ENCODE measurements around the gene DNAJB2.
A peak's percentile ranks its signal among the peaks of the same experiment; 100 is the strongest.

DNAJB2 gene

DNA sequence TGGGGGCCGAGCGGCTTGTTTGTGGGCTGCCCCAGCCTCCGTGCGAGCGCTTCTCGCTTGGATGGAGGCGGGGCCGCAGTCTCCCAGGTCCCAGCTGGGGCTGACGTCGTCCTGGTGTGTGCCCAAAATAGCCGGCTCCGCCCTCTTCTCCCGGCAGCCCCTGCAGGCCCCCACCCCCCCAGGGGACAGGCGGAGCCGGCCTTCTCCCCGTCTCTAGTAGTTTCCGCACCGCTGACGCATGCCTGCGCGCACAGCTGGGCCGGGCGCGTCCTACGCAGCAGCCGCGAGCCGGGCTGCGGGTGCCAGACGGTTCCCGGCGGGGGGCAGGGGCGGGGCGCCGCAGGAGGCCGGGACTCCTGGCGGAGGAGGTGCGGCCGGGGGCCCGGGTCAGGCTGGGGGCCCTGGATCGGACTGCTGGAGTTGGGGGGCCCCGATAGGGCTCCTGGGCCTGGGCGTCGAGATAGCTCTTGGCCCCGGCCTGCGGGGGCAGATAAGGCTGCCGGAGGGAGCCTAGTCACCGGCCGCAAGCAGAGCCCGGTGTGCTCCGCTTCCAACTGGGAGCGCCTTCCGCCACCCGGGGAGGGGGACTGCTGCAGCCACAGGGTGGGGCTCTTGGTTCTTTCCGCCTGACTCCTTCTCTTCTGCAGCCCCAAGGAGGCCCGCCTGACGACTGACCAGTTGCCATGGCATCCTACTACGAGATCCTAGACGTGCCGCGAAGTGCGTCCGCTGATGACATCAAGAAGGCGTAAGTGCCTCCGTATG is at the start of gene DNAJB2:
TSS of gene DNAJB2 (plus strand) at position 216 of the 765 bp plus-strand sequence. CDS start at position 684, 468 bp downstream.
- Histone ChIP-seq H3K4me2 (ENCODE audit: low read length) (peak within 1 kb of the TSS; percentile 96), H3K36me3 (ENCODE audit: control insufficient read depth, low read length) (peaks cover 30% of the 10 kb centered on the region), H3K9me2 (replicated peaks; ENCODE audit: control insufficient read depth, low read length) (no peaks in the 10 kb centered on the region), H3K27ac (ENCODE audit: low read depth, low read length) (peak within 1 kb of the TSS; percentile 89), H3K4me3 (ENCODE audit: low read length) (peak within 1 kb of the TSS; percentile 76), H3K9me3 (ENCODE audit: control insufficient read depth, insufficient read depth, low read length) (no peaks in the 10 kb centered on the region), H3F3A (ENCODE audit: control insufficient read depth, insufficient read depth) (peaks cover 9% of the 10 kb centered on the region), H4K20me1 (ENCODE audit: control insufficient read depth, insufficient read depth, low read depth, low read length) (no peaks in the 10 kb centered on the region), H3K27me3 (ENCODE audit: control insufficient read depth, low read length) (no peaks in the 10 kb centered on the region), H3K4me1 (ENCODE audit: control insufficient read depth, low read length) (peaks cover 35% of the 10 kb centered on the region), H3K79me2 (ENCODE audit: control insufficient read depth, low read length) (0 out of 2 replicates have a peak, but pooled peaks cover 3% of the 10 kb centered on the region)
- TF ChIP-seq EZH2phosphoT487 (IDR thresholded peaks at IDR 0.05; ENCODE audit: borderline replicate concordance, low read length) (no peak), CTCF (IDR thresholded peaks at IDR 0.05; ENCODE audit: low read depth, low read length, poor library complexity, severe bottlenecking) (no peak)

GRCh38 chr2:219230059-219230540 is 49.1 kb upstream of the DNAJB2 start:
- TF ChIP-seq EZH2phosphoT487 (IDR thresholded peaks at IDR 0.05; ENCODE audit: borderline replicate concordance, low read length) = no peak
- no peak for TF ChIP-seq CTCF (IDR thresholded peaks at IDR 0.05; ENCODE audit: low read depth, low read length, poor library complexity, severe bottlenecking)
- Histone ChIP-seq H3K9me3 (ENCODE audit: control insufficient read depth, insufficient read depth, low read length) (no peaks in the 10 kb centered on the region), H3K9me2 (replicated peaks; ENCODE audit: control insufficient read depth, low read length) (no peaks in the 10 kb centered on the region), H3K4me2 (ENCODE audit: low read length) (peak overlapping the region; percentile 81), H3K36me3 (ENCODE audit: control insufficient read depth, low read length) (peaks cover 74% of the 10 kb centered on the region), H3F3A (ENCODE audit: control insufficient read depth, insufficient read depth) (no peaks in the 10 kb centered on the region; the same call in 1 of the 2 replicates), H3K79me2 (ENCODE audit: control insufficient read depth, low read length) (peaks cover 53% of the 10 kb centered on the region), H4K20me1 (ENCODE audit: control insufficient read depth, insufficient read depth, low read depth, low read length) (no peaks in the 10 kb centered on the region), H3K4me3 (ENCODE audit: low read length) (peak overlapping the region; percentile 88), H3K27me3 (ENCODE audit: control insufficient read depth, low read length) (no peaks in the 10 kb centered on the region), H3K4me1 (ENCODE audit: control insufficient read depth, low read length) (peaks cover 31% of the 10 kb centered on the region), H3K27ac (ENCODE audit: low read depth, low read length) (peak overlapping the region; percentile 72)

DNA sequence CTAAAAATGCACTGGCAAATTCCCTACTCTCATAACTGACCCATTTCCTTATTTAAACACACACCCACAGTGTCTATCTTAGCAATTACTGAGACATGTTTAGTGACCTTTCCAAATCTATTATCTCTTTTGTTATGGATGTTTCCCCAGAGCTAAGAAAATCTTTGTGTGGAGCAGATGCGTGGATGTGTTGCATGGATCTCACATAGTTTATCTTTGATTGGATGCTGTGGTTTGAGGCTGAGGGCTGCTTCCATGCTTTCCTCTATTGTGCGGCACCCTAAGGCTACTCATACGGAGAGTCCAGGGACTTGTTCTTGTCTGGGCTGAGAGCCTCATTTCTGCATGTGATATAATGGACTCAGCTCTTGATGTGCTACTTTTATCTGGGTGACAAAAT is 44.8 kb upstream of the DNAJB2 start:
- no peaks in the 10 kb centered on the region for H3K27me3 ChIP-seq (ENCODE audit: control insufficient read depth, low read length)
- peaks cover 31% of the 10 kb centered on the region for H3K79me2 ChIP-seq (ENCODE audit: control insufficient read depth, low read length)
- TF ChIP-seq EZH2phosphoT487 (IDR thresholded peaks at IDR 0.05; ENCODE audit: borderline replicate concordance, low read length) (no peak), CTCF (IDR thresholded peaks at IDR 0.05; ENCODE audit: low read depth, low read length, poor library complexity, severe bottlenecking) (no peak)
- H3F3A ChIP-seq (ENCODE audit: control insufficient read depth, insufficient read depth) = peaks cover 4% of the 10 kb centered on the region
- H3K4me2 ChIP-seq (ENCODE audit: low read length) = no peak overlapping the region
- H3K36me3 ChIP-seq (ENCODE audit: control insufficient read depth, low read length) = peaks cover 88% of the 10 kb centered on the region
- H3K4me3 ChIP-seq (ENCODE audit: low read length) = no peak overlapping the region
- H3K9me3 ChIP-seq (ENCODE audit: control insufficient read depth, insufficient read depth, low read length) = no peaks in the 10 kb centered on the region
- H4K20me1 ChIP-seq (ENCODE audit: control insufficient read depth, insufficient read depth, low read depth, low read length) = no peaks in the 10 kb centered on the region
- H3K9me2 ChIP-seq (replicated peaks; ENCODE audit: control insufficient read depth, low read length) = no peaks in the 10 kb centered on the region
- no peak overlapping the region for H3K27ac ChIP-seq (ENCODE audit: low read depth, low read length)
- peaks cover 19% of the 10 kb centered on the region for H3K4me1 ChIP-seq (ENCODE audit: control insufficient read depth, low read length)

Data from DOHH2 (cell line).